Thyroid gland (tissue), 4 donors: ENCODE data around the gene TREH. TPM values are rescaled to one million over a fixed set of nuclear protein-coding genes. Genes with fewer than 3 reads are reported as not detected.
A peak's percentile ranks its signal among the peaks of the same experiment; 100 is the strongest.

Source experiments
- DNase-seq, 2 donors: peaks; one replicate each; pipeline ENCODE4 v3.0.0-alpha.2; 2019
- H3K27ac ChIP-seq, 3 donors: fragments of 200-600 bp; sonication (generic); 1 replicate in 2 of 3; 2 replicates in 1 of 3; pipeline ENCODE4 v1.5.1; 2016 to 2019; ENCODE audit warnings: mild to moderate bottlenecking in 1 of 3, moderate library complexity in 1 of 3
- H3K27me3 ChIP-seq: fragments of 200-600 bp; sonication (generic); one replicate; pipeline ENCODE4 v1.5.1; 2019
- H3K36me3 ChIP-seq, 2 donors: fragments of 200-600 bp; sonication (generic); one replicate each; pipeline ENCODE4 v1.5.1; 2016 to 2019
- H3K4me1 ChIP-seq, 2 donors: fragments of 200-600 bp; sonication (generic); one replicate each; pipeline ENCODE4 v1.5.1; 2017 to 2019
- H3K4me3 ChIP-seq, 3 donors: fragments of 200-600 bp; sonication (generic); replicated peaks in 1 of 3; 1 replicate in 2 of 3; 2 replicates in 1 of 3; pipeline ENCODE4 v1.5.1; 2016; ENCODE audit warnings: mild to moderate bottlenecking in 1 of 3
- H3K9me3 ChIP-seq: fragments of 200-600 bp; sonication (generic); one replicate; pipeline ENCODE4 v1.5.1; 2017
- CTCF ChIP-seq, 6 experiments: fragments of 200-600 bp in 3 of 6; fragments of 450-650 bp in 3 of 6; sonication (generic) in 3 of 6; IDR thresholded peaks; one replicate each; pipeline ENCODE4 v1.5.1; 2016 to 2019; ENCODE audit warnings: antibody characterized with exemption in 6 of 6, mild to moderate bottlenecking in 2 of 6, inconsistent platforms in 1 of 6, moderate library complexity in 1 of 6
- POLR2A ChIP-seq, 2 donors: fragments of 450-650 bp; IDR thresholded peaks; one replicate each; pipeline ENCODE4 v1.6.1; 2017; ENCODE audit warnings: antibody characterized with exemption in 2 of 2, mild to moderate bottlenecking in 2 of 2, moderate library complexity in 1 of 2
- WGBS, 2 donors: methylation state at CpG; one replicate each; pipeline ENCODE4 v1.1.5; 2017; 5-methylcytosine and 5-hydroxymethylcytosine counted together
- intact Hi-C: fragments of 100-400 bp; cut with DNase I; formaldehyde crosslinking; loops from one replicate; pipeline ENCODE4 v1.15.1; 2023
- total RNA-seq, 4 donors: library from RNA; depleted of rRNA; stranded (reverse); fragments of >200 nt; gene quantifications; one replicate each; pipeline ENCODE4 v1.2.3, GENCODE V29; 2016

Gene TREH
- total RNA-seq, 4 donors from 2014 or later = not detected

GRCh38 chr11:118659314-118659952, 20.0 kb downstream of the TREH start:
- peak in 1 of 2 donors; percentile 15 for TF ChIP-seq POLR2A (IDR thresholded peaks at IDR 0.05)
- TF ChIP-seq CTCF (IDR thresholded peaks at IDR 0.05) = peak; percentile 95 to 100 (median 98)
- peak; percentile 93 to 96 for DNase-seq
- WGBS, 2 donors = 21 to 46% methylated on average over 8 to 17 of the region's 26 CpGs
- intact Hi-C loops = loop anchor here (5.0 kb wide), 1 partner anchor 52 kb away; the partner anchor contains the start of gene PHLDB1
- Histone ChIP-seq H3K9me3 (no peaks in the 10 kb centered on the region), H3K36me3 (peaks cover 13 to 24% of the 10 kb centered on the region in 2 donors), H3K27me3 (no peaks in the 10 kb centered on the region), H3K27ac (peak overlapping the region; percentile 14 to 58 (median 53)), H3K4me3 (no peak overlapping the region), H3K4me1 (peaks cover 0 to 18% of the 10 kb centered on the region in 2 donors)

GRCh38 chr11:118658429-118659313, 20.8 kb downstream of the TREH start:
- Histone ChIP-seq H3K4me3 (no peak overlapping the region), H3K27ac (peak overlapping the region; percentile 14 to 58 (median 53)), H3K27me3 (no peaks in the 10 kb centered on the region), H3K9me3 (no peaks in the 10 kb centered on the region), H3K36me3 (peaks cover 13 to 24% of the 10 kb centered on the region in 2 donors), H3K4me1 (peaks cover 0 to 18% of the 10 kb centered on the region in 2 donors)
- intact Hi-C loops = loop anchor here (5.0 kb wide), 1 partner anchor 51 kb away; the partner anchor contains the start of gene PHLDB1
- TF ChIP-seq POLR2A (IDR thresholded peaks at IDR 0.05) (no peak), CTCF (IDR thresholded peaks at IDR 0.05) (peak in 1 of 6 experiments; percentile 26)
- peak; percentile 46 to 49 for DNase-seq
- 52 to 61% methylated on average over 5 to 10 of the region's 16 CpGs for WGBS, 2 donors

GRCh38 chr11:118657709-118658428, 21.6 kb downstream of the TREH start:
- DNase-seq = no peak
- Histone ChIP-seq H3K4me1 (peaks cover 0 to 18% of the 10 kb centered on the region in 2 donors), H3K4me3 (no peak overlapping the region), H3K36me3 (peaks cover 13 to 24% of the 10 kb centered on the region in 2 donors), H3K27ac (no peak overlapping the region), H3K27me3 (no peaks in the 10 kb centered on the region), H3K9me3 (no peaks in the 10 kb centered on the region)
- WGBS, 2 donors = 84 to 86% methylated on average over 11 to 16 of the region's 16 CpGs
- TF ChIP-seq POLR2A (IDR thresholded peaks at IDR 0.05) (no peak), CTCF (IDR thresholded peaks at IDR 0.05) (no peak)
- intact Hi-C loops = loop anchor here (5.0 kb wide), 1 partner anchor 51 kb away; the partner anchor contains the start of gene PHLDB1

- no peak for TF ChIP-seq POLR2A (IDR thresholded peaks at IDR 0.05)
- peaks cover 13 to 24% of the 10 kb centered on the region in 2 donors for H3K36me3 ChIP-seq
- WGBS, 2 donors = 97% methylated on average over 2 of the region's 2 CpGs
These were observed 22.2 kb downstream of the TREH start for GRCh38 chr11:118657238-118657637.

More at GRCh38 chr11:118657238-118657637, 22.2 kb downstream of the TREH start:
- H3K4me3 ChIP-seq = no peak overlapping the region
- H3K4me1 ChIP-seq = peaks cover 0 to 18% of the 10 kb centered on the region in 2 donors
- H3K9me3 ChIP-seq = no peaks in the 10 kb centered on the region
- H3K27ac ChIP-seq = no peak overlapping the region
- no peak for DNase-seq
- intact Hi-C loops = loop anchor here (5.0 kb wide), 1 partner anchor 50 kb away; the partner anchor contains the start of gene PHLDB1
- H3K27me3 ChIP-seq = no peaks in the 10 kb centered on the region
